K562 (cell line): ENCODE results near the gene OR2H2. TPM values are rescaled to one million over a fixed set of nuclear protein-coding genes. Genes with fewer than 3 reads are reported as not detected.
A peak's percentile ranks its signal among the peaks of the same experiment; 100 is the strongest.

Experiments used
- ATAC-seq: fragments of 200-7000 bp; cut with Tn5 transposase; 3 replicates; pipeline ENCODE4 v1.9.1; 2020; ENCODE audit warnings: moderate library complexity
- BruUV-seq: library from RNA; stranded (reverse); fragments of 400-500 nt; replicated peaks from 2 replicates; lab custom pipeline; 2021; lab: Mats Ljungman, UMichigan
- CTCF ChIA-PET: fragments of 300-600 bp; formaldehyde crosslinking; extraction: SDS; loops from one replicate; lab custom pipeline; 2021; ENCODE audit warnings: low intra/inter-chr PET ratio; lab: Yijun Ruan, JAX
- POLR2A ChIA-PET: fragments of 300-600, 350-650 bp; sonication (Branson Sonifier 250); formaldehyde crosslinking; extraction: SDS; loops from one replicate; lab custom pipeline; 2021; ENCODE audit warnings: antibody characterized with exemption, inconsistent platforms; lab: Yijun Ruan, JAX
- DNase-seq, 4 experiments: peaks; one replicate each; pipeline versions ENCODE4 v3.0.0 to v3.0.0-alpha.2; 2011 to 2018; ENCODE audit warnings: low spot score in 3 of 4, mixed read lengths in 3 of 4; ENCODE audit errors: extremely low read depth in 1 of 4
- FAIRE-seq: peaks from 2 replicates; lab custom pipeline; 2011; peaks lifted over from hg19 to GRCh38; lab: Jason Lieb, UNC
- H2AFZ ChIP-seq: 2 replicates; pipeline ENCODE4 v1.6.0; 2011; ENCODE audit warnings: low read depth, low read length, control low read depth, inconsistent platforms
- H3K27ac ChIP-seq: fragments of 200-600 bp; 3 replicates; pipeline ENCODE4 v1.8.0; 2011; ENCODE audit warnings: low read depth, mild to moderate bottlenecking, control low read depth, inconsistent platforms, low read length, moderate library complexity, mixed read lengths; ENCODE audit errors: extremely low read depth
- H3K27me3 ChIP-seq, 2 experiments: fragments of 300-600 bp in 1 of 2; 2 replicates in 1 of 2; 3 replicates in 1 of 2; pipeline versions ENCODE4 v1.6.0 to v1.8.0; 2011; ENCODE audit warnings: inconsistent platforms in 2 of 2, low read length in 2 of 2, mild to moderate bottlenecking in 1 of 2, mixed read lengths in 1 of 2, moderate library complexity in 1 of 2; ENCODE audit not compliant: control insufficient read depth in 2 of 2, insufficient read depth in 2 of 2
- H3K36me3 ChIP-seq: fragments of 300-600 bp; 3 replicates; pipeline ENCODE4 v1.8.0; 2011; ENCODE audit warnings: mild to moderate bottlenecking, low read length, inconsistent platforms; ENCODE audit not compliant: control insufficient read depth, insufficient read depth
- H3K4me1 ChIP-seq, 2 experiments: fragments of 200-600 bp in 1 of 2; replicated peaks in 1 of 2; 2 replicates in 1 of 2; 3 replicates in 1 of 2; pipeline versions ENCODE4 v1.5.1 to v1.8.0; 2011; ENCODE audit warnings: inconsistent platforms in 2 of 2, low read length in 2 of 2, mild to moderate bottlenecking in 1 of 2, mixed read lengths in 1 of 2, moderate library complexity in 1 of 2; ENCODE audit not compliant: control insufficient read depth in 2 of 2, insufficient read depth in 2 of 2
- H3K4me2 ChIP-seq: 2 replicates; pipeline ENCODE4 v1.6.1; 2011; ENCODE audit warnings: low read length, control low read depth, inconsistent platforms, mixed read lengths; ENCODE audit not compliant: insufficient read depth
- H3K4me3 ChIP-seq: fragments of 200-600 bp; sonication (generic), shearing (Covaris generic); 2 replicates; pipeline ENCODE4 v1.5.1; 2016; ENCODE audit warnings: control low read depth, inconsistent platforms
- H3K79me2 ChIP-seq: fragments of 200-600 bp; 3 replicates; pipeline ENCODE4 v1.8.0; 2011; ENCODE audit warnings: low read length, inconsistent platforms; ENCODE audit not compliant: control insufficient read depth, insufficient read depth
- H3K9ac ChIP-seq, 2 experiments: 2 replicates each; pipeline versions ENCODE4 v1.6.0 to v1.6.1; 2011; ENCODE audit warnings: low read depth in 2 of 2, low read length in 2 of 2, control low read depth in 1 of 2, inconsistent platforms in 1 of 2, mild to moderate bottlenecking in 1 of 2, mixed read lengths in 1 of 2; ENCODE audit not compliant: insufficient read depth in 1 of 2
- H3K9me1 ChIP-seq: one replicate; pipeline ENCODE4 v1.6.0; 2011; ENCODE audit warnings: inconsistent platforms, mild to moderate bottlenecking, low read length, moderate library complexity; ENCODE audit not compliant: control insufficient read depth, insufficient read depth
- H3K9me3 ChIP-seq: replicated peaks from 2 replicates; pipeline ENCODE4 v1.5.1; 2011; ENCODE audit warnings: low read depth, low read length, inconsistent platforms; ENCODE audit not compliant: control insufficient read depth, insufficient read depth
- H4K20me1 ChIP-seq: replicated peaks from 2 replicates; pipeline ENCODE4 v1.6.1; 2011; ENCODE audit warnings: low read length, inconsistent platforms, mixed read lengths; ENCODE audit not compliant: control insufficient read depth, insufficient read depth
- RFX5 ChIP-seq: IDR thresholded peaks from 2 replicates; pipeline ENCODE4 v1.6.1; 2011; ENCODE audit warnings: low read depth, mild to moderate bottlenecking, improper control_type of control experiment, low read length
- ZNF146 ChIP-seq: IDR thresholded peaks from one replicate; pipeline ENCODE4 v1.6.1; 2018; ENCODE audit warnings: missing compliant biosample characterization; ENCODE audit not compliant: unreplicated experiment
- in situ Hi-C: fragments of 300-500 bp; cut with MboI; formaldehyde crosslinking; loops from 4 replicates; pipeline ENCODE4 v1.15.0; 2018; ENCODE audit warnings: inconsistent platforms, mixed read lengths
- intact Hi-C: fragments of 100-400 bp; cut with micrococcal nuclease; formaldehyde crosslinking; loops from 2 replicates; pipeline ENCODE4 v1.14.2; 2022
- polyA plus RNA-seq, 8 experiments: library from polyadenylated mRNA; depleted of rRNA in 4 of 8; stranded (reverse) in 5 of 8; unstranded in 3 of 8; fragments of >200 nt; fragmentation: Nextera tagmentation in 2 of 8; fragmentation: Illumina TruSeq in 1 of 8; extraction: Ambion mirVana in 2 of 8; extraction: Trizol in 1 of 8; gene quantifications; 2 replicates each; pipeline versions ENCODE4 v1.2.1 to v1.2.3, GENCODE V29; 2011 to 2014; ENCODE audit warnings: inconsistent platforms in 1 of 8, missing spikeins in 1 of 8
- total RNA-seq, 7 experiments: library from RNA; depleted of rRNA in 6 of 7; stranded (reverse); fragments of >200 nt in 6 of 7; fragmentation: Illumina TruSeq in 2 of 7; extraction: Trizol in 2 of 7; gene quantifications; 2 replicates each; pipeline versions ENCODE4 v1.2.1 to v1.2.3, GENCODE V29; 2011 to 2021; ENCODE audit warnings: low replicate concordance in 1 of 7
- TF ChIP-seq, protein P1 (sequence below): fragments of 450-650 bp; IDR thresholded peaks from 2 replicates; pipeline ENCODE4 v1.6.1; 2018; ENCODE audit warnings: mild to moderate bottlenecking, low read depth; ENCODE audit not compliant: partially characterized antibody

The OR2H2 gene
- total and polyA plus RNA-seq, 9 of the 15 experiments (the other 6 are each of a cell fraction or from before 2014, with no cell fraction given): not detected

DNA sequence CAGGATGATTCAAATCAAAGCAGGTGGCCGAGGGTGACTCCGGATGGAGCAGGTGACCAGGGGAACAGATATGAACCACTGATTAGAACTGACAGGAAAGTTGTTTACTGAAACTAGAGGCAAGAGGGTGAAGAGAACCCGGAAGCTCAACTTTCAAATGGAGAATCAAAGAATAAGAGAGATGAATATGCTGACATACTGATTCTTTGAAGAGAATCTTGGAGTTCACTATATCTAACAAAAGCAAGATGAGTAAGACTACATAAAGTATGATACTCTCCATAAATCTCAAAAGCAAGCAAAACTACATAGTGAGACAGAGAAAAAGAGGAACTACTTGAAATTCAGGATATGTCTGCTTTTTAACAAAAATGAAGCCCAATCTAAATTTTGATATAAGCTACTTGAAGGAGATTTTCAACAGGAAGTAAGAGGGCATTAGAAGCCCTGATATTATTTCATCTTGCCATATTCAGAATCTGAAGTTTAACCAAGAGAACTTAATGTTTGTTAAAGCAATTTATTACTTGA, 21.4 kb upstream of the OR2H2 start (continued):
- TF ChIP-seq ZNF146: no peak

DNA sequence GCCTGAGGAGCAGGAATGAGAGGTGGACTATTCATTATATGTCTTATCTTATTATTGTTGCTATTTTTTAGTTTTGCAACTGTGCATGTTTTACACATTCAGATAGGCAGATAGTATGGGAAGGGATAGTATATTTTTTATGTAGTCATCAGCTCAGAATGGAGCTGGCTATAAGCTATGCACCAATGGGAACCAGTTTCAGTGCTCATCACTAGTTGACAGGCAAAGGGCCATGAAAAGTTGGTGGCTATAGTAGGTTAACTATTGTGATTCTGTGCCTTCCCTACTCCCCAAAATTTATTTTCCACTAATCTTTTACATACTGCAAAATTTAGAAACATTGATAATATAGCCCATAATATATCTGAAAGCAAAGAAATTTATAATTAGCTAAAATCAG, 20.0 kb upstream of the OR2H2 start:
- DNase-seq: no peak
- POLR2A ChIA-PET: no interaction called here
- in situ Hi-C loops: no loop called here
- H3K27me3 ChIP-seq: peaks cover 10 to 13% of the 10 kb centered on the region in 2 experiments
- ATAC-seq: no peak
- no peak overlapping the region for H3K27ac ChIP-seq
- no peaks in the 10 kb centered on the region for H3K9me3 ChIP-seq
- no peaks in the 10 kb centered on the region for H3K4me1 ChIP-seq
- no peaks in the 10 kb centered on the region for H3K79me2 ChIP-seq
- BruUV-seq: no TSS peak
- H3K9ac ChIP-seq: no peak overlapping the region
- TF ChIP-seq, protein P1, sequence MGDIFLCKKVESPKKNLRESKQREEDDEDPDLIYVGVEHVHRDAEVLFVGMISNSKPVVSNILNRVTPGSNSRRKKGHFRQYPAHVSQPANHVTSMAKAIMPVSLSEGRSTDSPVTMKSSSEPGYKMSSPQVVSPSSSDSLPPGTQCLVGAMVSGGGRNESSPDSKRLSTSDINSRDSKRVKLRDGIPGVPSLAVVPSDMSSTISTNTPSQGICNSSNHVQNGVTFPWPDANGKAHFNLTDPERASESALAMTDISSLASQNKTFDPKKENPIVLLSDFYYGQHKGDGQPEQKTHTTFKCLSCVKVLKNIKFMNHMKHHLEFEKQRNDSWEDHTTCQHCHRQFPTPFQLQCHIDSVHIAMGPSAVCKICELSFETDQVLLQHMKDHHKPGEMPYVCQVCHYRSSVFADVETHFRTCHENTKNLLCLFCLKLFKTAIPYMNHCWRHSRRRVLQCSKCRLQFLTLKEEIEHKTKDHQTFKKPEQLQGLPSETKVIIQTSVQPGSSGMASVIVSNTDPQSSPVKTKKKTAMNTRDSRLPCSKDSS: no peak
- peak; percentile 91 for TF ChIP-seq RFX5
- no peaks in the 10 kb centered on the region for H3K36me3 ChIP-seq
- H4K20me1 ChIP-seq: no peaks in the 10 kb centered on the region
- no peak overlapping the region for H3K4me3 ChIP-seq
- no peaks in the 10 kb centered on the region for H3K9me1 ChIP-seq
- intact Hi-C loops: no loop called here
- no peak for FAIRE-seq
- H2AFZ ChIP-seq: no peak overlapping the region
- CTCF ChIA-PET: no interaction called here
- no peak overlapping the region for H3K4me2 ChIP-seq
